GM19025 (cell line): ENCODE measurements around the gene NR6A1.

Source experiments
- ATAC-seq: cut with Tn5 transposase; IDR thresholded peaks from one replicate; pipeline ENCODE4 v1.9.1; 2021; ENCODE audit warnings: mild to moderate bottlenecking, low read depth, moderate library complexity; ENCODE audit not compliant: unreplicated experiment

NR6A1 gene

GRCh38 chr9:124594225-124594624, 176.9 kb downstream of the NR6A1 start:
- ATAC-seq: no peak

GRCh38 chr9:124593651-124594058, 177.5 kb downstream of the NR6A1 start:
- no peak for ATAC-seq

DNA sequence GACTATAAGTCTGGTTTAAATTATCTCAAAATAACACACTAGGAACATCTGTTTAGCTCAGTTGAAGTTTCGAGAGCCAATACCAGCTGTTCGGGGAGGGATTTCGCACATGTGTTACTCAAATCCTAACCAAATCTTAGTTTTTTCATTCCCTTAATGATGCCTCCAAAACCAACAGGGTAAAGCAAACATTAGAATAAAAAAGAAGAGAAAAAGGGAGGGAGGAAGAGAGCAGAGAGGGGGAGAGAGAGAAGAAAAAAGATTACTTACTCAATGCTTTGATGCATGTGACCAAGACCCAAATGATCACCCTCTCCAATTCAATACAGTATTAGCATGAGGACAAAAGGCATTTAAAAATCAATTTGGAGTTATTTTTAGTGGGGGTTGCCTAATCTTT, 177.9 kb downstream of the NR6A1 start:
- ATAC-seq: no peak

DNA sequence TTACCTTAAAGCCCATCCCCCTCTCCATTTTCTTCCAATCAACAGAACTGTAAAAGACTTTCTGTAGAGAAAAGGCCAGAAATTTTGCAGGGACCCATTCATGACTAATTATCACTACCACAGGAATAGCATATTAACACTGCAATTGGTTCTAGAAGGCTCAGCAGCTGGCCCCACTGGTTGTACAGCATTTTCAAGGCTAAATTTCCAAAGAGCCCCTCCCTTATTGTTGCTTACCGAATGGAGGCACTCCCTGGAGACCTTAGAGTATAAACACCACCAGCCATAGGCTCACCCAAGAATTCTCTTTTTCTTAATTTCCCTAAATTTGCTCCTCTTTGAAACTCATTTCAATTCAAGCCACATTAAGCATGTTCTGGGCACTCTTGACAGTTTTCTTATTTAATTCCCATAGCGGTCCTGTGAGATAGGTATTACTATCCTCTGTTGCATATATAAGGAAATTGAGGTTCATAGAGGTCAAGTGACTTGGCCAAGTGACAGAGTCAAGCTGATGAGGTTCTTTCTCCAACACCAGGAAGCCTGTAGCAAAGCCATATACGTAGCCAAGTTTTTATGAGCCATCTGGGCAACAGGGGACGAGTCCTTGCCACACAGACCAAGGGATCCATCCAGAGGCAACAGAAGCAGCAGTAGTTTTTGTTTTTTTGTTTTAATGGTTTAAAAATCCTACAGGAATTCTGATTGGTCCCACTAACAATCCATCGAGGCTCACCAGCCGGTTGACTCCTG, 180.0 kb downstream of the NR6A1 start:
- no peak for ATAC-seq

GRCh38 chr9:124584631-124585030, 186.5 kb downstream of the NR6A1 start:
- no peak for ATAC-seq

- ATAC-seq: no peak
Measured at GRCh38 chr9:124583134-124583533, 188.0 kb downstream of the NR6A1 start.

GRCh38 chr9:124580186-124580585, 190.9 kb downstream of the NR6A1 start:
- ATAC-seq: no peak

DNA sequence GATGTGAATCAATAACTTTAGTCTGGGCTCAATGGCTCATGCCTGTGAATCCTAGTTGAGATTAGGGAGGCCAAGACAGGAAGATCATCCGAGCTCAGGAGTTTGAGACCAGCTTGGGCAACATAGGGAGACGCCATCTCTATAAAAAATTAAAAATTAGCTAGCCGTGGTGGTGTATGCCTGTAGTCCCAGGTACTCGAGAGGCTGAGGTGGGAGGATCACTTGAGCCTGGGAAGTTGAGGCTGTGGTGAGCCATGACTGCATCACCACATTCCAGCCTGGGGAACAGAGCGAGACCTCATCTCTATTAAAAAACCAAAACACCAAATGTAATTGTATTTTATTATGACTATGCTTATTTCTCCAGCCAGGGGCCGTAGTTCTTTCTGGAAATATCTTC, 194.4 kb downstream of the NR6A1 start:
- no peak for ATAC-seq

DNA sequence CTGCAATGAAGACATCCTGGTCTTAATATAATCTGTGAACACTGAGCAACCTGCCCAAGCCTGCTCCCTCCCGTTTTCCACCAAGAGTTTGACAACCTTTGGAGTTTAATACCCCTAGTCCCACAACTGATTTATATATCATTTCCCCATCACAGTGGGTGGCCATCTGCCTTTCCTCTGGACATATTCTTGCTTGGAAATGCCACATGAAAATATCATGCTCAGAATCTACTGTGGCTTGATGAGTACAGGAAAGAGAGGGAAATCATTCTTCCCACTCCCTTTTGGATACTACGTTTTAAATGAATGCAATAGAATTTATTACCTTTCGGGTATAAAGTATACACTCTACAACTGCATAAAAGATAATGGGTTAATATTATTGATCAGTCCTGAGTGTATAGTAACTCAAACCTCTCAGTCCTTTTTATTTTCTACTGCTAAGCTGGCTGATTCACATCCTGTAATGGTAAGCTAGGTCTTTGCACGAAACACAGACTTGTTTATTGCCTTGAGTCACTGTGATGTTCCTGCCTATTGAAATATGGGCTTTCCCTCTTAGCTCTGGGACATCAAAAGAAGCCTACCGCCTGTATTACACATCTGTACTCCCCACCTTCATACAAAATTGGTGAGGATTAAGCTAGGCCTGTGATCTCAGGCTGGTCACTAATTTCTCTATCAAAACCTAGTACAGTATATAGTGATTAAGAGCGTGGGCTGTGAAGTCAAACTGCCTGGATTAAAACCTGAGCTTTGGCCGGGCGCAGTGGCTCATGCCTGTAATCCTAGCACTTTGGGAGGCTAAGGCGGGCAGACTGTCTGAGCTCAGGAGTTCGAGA, 196.4 kb downstream of the NR6A1 start:
- ATAC-seq: no peak

- ATAC-seq: no peak
Measured at GRCh38 chr9:124570942-124571666, 200.0 kb downstream of the NR6A1 start.

- no peak for ATAC-seq
Measured at GRCh38 chr9:124569942-124570341, 201.2 kb downstream of the NR6A1 start.

- ATAC-seq: no peak
Measured at GRCh38 chr9:124567362-124567761, 203.7 kb downstream of the NR6A1 start.

GRCh38 chr9:124562328-124562727, 208.8 kb downstream of the NR6A1 start:
- ATAC-seq: no peak

- no peak for ATAC-seq
Measured at GRCh38 chr9:124559871-124560270, 211.2 kb downstream of the NR6A1 start.

- ATAC-seq: no peak
Measured at GRCh38 chr9:124558777-124559470, 212.2 kb downstream of the NR6A1 start.

DNA sequence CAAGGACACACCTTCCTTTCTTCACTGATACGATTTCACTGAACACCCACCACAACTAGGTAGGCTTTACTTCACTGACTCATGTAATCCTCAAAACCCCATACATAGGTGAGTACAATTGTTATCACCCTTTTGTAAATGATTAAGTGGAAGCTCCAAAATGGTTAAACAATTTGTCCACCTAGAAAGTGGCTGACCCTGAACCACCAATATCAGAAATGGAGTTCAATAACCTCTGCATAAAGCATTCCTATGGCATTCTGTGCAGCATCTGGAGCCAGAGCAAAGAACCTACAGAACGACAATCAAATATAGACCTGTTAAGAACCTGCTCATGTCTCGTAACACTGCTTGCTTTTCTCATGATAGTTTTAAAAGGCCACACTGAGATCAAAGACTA, 213.2 kb downstream of the NR6A1 start:
- no peak for ATAC-seq

GRCh38 chr9:124555043-124555442, 216.1 kb downstream of the NR6A1 start:
- no peak for ATAC-seq

DNA sequence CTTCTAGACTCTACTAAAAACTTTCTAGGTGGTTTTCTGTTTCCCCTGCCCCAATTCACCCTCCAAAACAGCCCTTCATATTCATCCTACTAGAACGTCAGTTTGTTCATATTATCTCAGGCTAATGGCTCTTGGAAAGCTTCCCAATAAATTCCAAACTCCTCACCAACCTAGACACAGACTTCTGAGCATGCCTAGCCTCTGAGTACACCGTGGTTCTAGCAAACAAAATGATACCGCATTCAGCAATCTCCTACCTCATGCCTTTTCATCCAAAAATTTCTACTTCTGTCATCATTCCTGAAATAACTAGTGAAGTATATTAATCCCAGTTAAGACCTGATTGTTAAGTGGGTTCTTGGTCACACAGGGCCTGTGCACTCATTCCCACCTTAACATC, 217.4 kb downstream of the NR6A1 start:
- no peak for ATAC-seq

GRCh38 chr9:124552273-124552605, 218.9 kb downstream of the NR6A1 start:
- no peak for ATAC-seq

GRCh38 chr9:124551472-124552272, 219.4 kb downstream of the NR6A1 start:
- ATAC-seq: no peak
